GM18951 (cell line): ENCODE data around the gene CLBA1.
"Not testable (repeated sequence)": the region's sequence is repeated elsewhere in the genome, so short reads cannot be mapped to it uniquely, and the experiment has no call there.

Experiments
- POLR2A ChIP-seq: IDR thresholded peaks from 4 replicates; pipeline ENCODE4 v1.6.1; 2011; ENCODE audit warnings: mild to moderate bottlenecking; ENCODE audit not compliant: insufficient read length, insufficient read depth; ENCODE audit errors: extremely low read depth
- in situ Hi-C: fragments of 300-500 bp; cut with MboI; formaldehyde crosslinking; loops from one replicate; pipeline ENCODE4 v1.12.0; 2022; ENCODE audit warnings: low sequenced_read_pairs, mixed read lengths, inconsistent platforms; ENCODE audit not compliant: unreplicated experiment

The CLBA1 gene

DNA sequence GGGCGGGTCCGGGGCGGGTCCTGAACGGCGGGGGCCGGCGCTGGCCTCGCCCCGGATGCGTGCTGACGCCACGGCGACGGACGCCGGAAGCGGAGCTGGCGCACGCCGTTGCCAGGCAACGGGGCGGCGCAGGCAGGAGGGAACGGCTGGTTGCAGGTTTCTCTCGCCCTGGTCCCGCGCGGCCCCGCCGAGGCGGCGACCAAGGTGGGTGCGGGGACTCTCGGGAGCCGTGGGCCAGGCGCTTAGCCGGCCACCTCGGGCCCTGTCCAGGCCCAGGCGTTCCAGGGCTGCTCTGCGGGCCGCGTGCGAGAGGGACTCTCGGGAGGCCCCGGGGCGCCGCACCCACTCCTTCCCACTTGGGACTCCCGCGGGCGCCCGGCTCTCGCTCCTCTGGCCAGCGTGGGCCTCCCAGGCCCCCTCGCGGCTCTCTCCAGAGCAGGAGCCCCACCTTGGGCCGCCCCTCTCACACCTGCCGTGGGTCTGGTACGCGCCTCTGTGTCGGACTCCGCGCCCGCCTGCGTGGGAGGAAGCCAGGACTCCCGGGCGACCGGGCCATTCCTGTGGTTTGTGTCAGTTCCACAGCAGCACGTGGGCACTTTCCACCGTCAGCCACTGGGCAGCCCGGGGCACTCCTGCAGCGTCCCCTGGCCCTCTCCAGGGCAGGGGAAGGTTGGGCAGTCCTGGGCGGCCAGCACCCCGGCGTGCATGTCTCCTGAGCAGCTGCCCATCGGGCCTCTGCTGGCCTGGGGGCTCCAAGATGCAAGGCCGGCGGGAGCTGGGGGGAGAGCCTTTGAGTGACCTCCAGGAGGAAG lies at the start of gene CLBA1:
TSS of gene CLBA1 (plus strand) at position 114 of the 812 bp plus-strand sequence. CDS start at position 758, 644 bp downstream.
- peak; percentile 34 for TF ChIP-seq POLR2A
- in situ Hi-C loops, result no loop called here

DNA sequence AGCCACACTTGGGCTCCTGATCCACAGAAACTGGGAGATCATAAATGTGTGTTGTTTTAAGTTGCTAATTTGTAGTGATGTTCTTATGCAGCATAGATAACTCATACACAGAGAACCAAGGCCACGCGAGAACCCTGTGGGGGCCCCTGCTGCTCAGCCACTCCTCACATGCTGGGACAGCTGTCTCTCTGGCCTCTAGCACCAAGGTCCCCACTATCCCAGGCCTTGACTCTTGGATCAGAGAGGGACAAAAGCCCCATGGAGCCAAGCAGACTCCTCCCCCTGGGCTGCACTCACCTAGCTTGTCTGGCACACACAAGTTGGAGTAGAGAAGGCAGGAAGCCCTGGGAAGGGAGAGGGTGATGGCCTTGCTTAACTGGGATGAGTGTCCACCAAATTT lies 49.6 kb upstream of the CLBA1 start:
- in situ Hi-C loops, result no loop called here
- no peak for TF ChIP-seq POLR2A

DNA sequence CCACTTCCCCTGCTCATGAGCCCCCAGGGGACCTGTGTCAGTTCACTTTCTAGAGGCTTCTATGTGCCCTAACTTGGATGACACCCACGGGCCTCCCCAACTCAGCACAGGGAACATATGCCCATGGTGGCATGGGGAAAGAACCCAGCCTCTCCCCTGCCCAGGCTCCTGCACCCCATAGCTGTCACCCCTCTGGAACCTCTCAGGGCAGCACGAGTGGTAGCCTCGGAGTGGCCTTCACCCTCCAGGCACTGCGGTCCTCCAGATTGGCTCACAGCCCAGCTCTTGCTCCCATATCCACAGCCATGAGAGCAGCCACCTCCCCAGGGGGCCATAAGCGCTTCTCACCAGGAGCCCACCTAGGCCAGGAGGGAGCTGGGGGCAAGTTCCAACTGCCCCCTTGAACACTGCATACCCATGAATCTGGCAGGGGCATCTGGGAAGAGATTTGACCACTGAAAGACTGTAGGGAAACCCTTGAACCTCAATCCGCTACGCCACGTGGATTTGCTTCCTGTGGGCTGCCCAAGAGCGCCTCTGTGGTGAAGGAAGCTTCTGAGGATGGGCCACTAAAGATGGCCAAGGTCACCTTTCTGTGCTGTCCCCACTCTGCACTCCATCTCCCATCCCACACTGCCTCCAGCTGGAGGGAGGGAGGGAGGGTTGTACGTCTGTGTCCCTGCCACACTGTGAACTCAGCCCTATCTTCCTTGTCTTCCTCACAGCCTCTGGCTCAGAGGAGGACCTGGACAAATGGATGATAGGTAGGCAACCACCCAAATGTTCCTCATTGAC lies 49.0 kb upstream of the CLBA1 start:
- TF ChIP-seq POLR2A, result no peak
- in situ Hi-C loops, result no loop called here

DNA sequence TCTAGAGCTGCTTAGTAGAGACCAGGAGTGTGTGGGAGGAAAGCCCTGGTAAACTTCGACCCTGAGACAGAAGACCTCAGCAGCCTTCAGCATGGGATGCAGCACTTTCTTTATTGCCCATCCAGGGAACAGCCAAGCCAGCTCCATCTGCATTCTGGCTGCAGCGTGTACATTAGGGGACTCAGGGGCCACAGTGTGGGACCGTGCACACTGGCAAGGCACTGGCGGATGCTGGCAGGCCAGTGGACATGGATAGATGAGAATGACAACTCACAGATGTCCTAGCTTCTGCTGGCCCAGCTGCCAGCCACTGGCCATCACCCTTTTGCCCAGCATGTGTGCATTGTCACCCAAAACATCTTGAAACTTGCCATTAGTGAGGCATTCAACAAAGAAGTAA lies 48.4 kb upstream of the CLBA1 start:
- no peak for TF ChIP-seq POLR2A
- in situ Hi-C loops, result no loop called here

- in situ Hi-C loops, result no loop called here
- TF ChIP-seq POLR2A, result no peak
Measured at GRCh38 chr14:104937694-104938365, 47.8 kb upstream of the CLBA1 start.

GRCh38 chr14:104938436-104938835 lies 47.2 kb upstream of the CLBA1 start:
- in situ Hi-C loops, result no loop called here
- TF ChIP-seq POLR2A, result no peak

DNA sequence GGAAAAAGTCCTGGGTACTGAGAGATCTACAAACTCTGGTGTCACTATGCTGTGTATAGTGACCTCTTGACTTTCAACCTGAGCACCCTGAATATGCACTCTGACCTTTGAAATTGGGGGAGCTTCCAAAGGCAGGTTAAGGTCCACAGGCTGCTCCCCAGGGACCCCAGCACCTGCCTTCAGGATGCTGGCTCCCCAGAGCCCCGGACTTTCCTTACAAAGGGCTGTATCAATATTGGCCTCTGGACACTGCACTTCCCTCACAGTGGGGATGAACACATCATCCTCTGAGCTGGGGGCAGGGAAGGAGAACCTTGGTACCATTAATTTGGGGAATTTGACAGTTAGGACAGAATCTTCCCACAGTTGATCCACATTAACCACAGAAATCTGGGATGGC lies 46.6 kb upstream of the CLBA1 start:
- in situ Hi-C loops, result no loop called here
- TF ChIP-seq POLR2A, result no peak

DNA sequence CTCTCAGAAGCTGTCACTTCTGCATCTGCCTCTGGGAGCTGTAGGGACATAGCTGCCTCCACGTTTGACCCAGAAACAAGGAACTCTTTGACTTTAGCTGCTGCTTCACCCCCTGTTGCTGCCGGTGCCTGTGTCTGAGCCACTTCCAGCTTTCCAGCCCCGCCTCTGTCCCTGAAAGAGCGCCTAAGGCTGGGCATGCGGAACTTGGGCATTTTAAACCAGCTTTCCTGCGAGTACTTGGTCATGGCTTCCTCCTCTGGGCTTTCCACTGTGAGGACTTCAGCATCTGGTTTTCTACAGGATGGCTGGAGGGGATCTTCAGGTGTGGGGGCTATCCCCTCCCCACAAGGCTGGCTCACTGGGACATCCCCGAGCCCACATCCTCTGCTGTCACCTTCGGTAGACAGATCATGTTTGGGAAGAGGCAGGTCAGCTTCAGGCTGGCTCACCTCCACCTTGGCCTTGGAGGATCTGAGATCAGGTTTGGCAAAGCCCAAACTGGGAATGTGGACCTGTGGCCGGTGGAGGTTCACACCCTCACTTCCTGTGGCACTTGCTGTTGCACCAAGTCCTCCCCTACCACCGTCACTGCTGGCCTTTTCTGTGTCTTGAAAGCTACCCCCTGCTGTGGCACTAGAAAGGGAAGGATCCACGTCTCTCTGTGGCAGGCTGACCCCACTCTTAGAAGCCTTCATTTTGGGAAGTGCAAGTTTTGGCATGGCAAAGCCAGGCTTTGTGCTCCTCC lies 45.8 kb upstream of the CLBA1 start:
- in situ Hi-C loops, result no loop called here
- no peak for TF ChIP-seq POLR2A

- in situ Hi-C loops, result no loop called here
- TF ChIP-seq POLR2A, result no peak
Measured at GRCh38 chr14:104940526-104941150, 45.0 kb upstream of the CLBA1 start.

- no peak for TF ChIP-seq POLR2A
- in situ Hi-C loops, result no loop called here
Measured at GRCh38 chr14:104941508-104942365, 43.9 kb upstream of the CLBA1 start.

- in situ Hi-C loops, result no loop called here
- no peak for TF ChIP-seq POLR2A
Measured at GRCh38 chr14:104942586-104942985, 43.0 kb upstream of the CLBA1 start.

DNA sequence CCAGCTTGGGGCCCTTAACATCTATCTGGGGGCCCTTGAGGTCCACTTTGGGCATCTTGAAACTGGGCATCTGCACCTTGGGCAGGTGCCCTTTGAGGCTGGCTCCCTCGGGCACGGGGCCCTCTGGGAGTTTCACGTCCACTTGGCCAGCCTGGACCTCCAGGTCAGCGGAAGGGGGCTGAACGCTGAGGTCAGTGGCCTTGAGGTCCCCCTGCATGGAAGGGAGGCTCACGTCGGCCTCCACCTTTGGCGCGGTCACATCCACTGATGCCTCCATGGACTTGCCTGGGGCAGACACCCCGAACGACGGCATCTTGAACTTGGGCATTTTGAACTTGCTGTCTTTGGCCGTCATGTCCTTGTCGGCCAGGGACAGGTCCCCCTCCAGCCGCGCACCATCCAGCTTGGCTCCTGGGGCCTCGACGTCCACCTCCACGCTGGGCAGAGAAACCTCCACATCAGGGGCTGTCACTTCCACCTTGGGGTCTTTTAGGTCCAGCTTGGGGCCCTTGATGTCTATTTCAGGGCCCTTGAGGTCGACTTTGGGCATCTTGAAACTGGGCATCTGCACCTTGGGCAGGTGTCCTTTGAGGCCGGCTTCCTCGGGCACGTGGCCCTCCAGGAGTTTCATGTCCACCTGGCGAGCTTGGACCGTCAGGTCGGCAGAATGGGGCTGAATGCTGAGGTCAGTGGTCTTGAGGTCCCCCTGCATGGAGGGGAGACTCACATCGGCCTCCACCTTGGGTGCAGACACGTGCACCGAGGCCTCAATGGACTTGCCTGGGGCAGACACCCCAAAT lies 42.2 kb upstream of the CLBA1 start:
- in situ Hi-C loops, result not testable (repeated sequence)

DNA sequence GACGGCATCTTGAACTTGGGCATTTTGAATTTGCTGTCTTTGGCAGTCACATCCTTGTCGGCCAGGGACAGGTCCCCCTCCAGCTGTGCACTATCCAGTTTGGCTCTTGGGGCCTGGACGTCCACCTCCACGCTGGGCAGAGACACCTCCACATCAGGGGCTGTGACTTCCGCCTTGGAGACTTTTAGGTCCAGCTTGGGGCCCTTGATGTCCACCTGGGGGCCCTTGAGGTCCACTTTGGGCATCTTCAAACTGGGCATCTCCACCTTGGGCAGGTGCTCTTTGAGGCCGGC lies 41.6 kb upstream of the CLBA1 start:
- in situ Hi-C loops, result not testable (repeated sequence)

DNA sequence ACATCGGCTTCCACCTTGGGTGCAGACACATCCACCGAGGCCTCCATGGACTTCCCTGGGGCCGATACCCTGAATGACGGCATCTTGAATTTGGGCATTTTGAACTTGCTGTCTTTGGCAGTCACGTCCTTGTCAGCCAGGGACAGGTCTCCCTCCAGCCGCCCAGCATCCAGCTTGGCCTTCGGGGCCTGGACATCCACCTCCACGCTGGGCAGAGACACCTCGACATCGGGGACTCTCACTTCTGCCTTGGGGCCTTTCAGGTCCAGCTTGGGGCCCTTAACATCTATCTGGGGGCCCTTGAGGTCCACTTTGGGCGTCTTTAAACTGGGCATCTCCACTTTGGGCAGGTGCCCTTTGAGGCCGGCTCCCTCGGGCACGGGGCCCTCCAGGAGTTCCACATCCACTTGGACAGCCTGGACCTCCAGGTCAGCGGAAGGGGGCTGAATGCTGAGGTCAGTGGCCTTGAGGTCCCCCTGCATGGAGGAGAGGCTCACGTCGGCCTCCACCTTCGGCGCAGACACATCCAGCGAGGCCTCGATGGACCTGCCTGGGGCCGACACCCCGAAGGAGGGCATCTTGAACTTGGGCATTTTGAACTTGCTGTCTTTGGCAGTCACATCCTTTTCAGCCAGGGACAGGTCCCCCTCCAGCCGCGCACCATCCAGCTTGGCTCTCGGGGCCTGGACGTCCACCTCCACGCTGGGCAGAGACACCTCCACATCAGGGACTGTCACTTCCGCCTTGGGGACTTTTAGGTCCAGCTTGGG lies 41.0 kb upstream of the CLBA1 start:
- in situ Hi-C loops, result not testable (repeated sequence)

GRCh38 chr14:104945266-104945665 lies 40.3 kb upstream of the CLBA1 start:
- in situ Hi-C loops, result not testable (repeated sequence)
